Glutamatergic neuron (in vitro differentiated cells): ENCODE measurements around the gene COPA. TPM values are rescaled to one million over a fixed set of nuclear protein-coding genes. Genes with fewer than 3 reads are reported as not detected.

Experiments
- DNase-seq: peaks from one replicate; pipeline ENCODE4 v3.0.0; 2022
- H3K27ac Mint-ChIP-seq: one replicate; pipeline ENCODE4 v1.8.0; 2020; ENCODE audit warnings: mild to moderate bottlenecking, mixed read lengths, inconsistent platforms; ENCODE audit not compliant: unreplicated experiment
- H3K27me3 Mint-ChIP-seq: one replicate; pipeline ENCODE4 v1.8.0; 2020; ENCODE audit warnings: mild to moderate bottlenecking, moderate library complexity, mixed read lengths, inconsistent platforms; ENCODE audit not compliant: unreplicated experiment
- H3K36me3 Mint-ChIP-seq: one replicate; pipeline ENCODE4 v1.8.0; 2020; ENCODE audit warnings: mild to moderate bottlenecking, mixed read lengths, inconsistent platforms; ENCODE audit not compliant: unreplicated experiment
- H3K4me1 Mint-ChIP-seq: one replicate; pipeline ENCODE4 v1.8.0; 2020; ENCODE audit warnings: mild to moderate bottlenecking, low read depth, mixed read lengths, inconsistent platforms; ENCODE audit not compliant: unreplicated experiment
- H3K4me3 Mint-ChIP-seq: one replicate; pipeline ENCODE4 v1.8.0; 2020; ENCODE audit warnings: mild to moderate bottlenecking, mixed read lengths, inconsistent platforms; ENCODE audit not compliant: unreplicated experiment
- H3K9me3 Mint-ChIP-seq: one replicate; pipeline ENCODE4 v1.8.0; 2020; ENCODE audit warnings: mild to moderate bottlenecking, moderate library complexity, mixed read lengths, inconsistent platforms; ENCODE audit not compliant: unreplicated experiment
- total RNA-seq: library from RNA; stranded (reverse); fragmentation: NEBNext Ultra II Directional; extraction: Animal tissue kit (Norgen Biotek cat#: 25700); gene quantifications from one replicate; pipeline ENCODE4 v1.2.1, GENCODE V29; 2021; ENCODE audit not compliant: unreplicated experiment
- TF ChIP-seq, protein P1 (sequence below): fragments of 200-600 bp; sonication (generic); IDR thresholded peaks from one replicate; pipeline ENCODE4 v1.5.0; 2021; ENCODE audit not compliant: partially characterized antibody, unreplicated experiment

The COPA gene
- total RNA-seq, 1 donor from 2014 or later: 263 TPM

DNA sequence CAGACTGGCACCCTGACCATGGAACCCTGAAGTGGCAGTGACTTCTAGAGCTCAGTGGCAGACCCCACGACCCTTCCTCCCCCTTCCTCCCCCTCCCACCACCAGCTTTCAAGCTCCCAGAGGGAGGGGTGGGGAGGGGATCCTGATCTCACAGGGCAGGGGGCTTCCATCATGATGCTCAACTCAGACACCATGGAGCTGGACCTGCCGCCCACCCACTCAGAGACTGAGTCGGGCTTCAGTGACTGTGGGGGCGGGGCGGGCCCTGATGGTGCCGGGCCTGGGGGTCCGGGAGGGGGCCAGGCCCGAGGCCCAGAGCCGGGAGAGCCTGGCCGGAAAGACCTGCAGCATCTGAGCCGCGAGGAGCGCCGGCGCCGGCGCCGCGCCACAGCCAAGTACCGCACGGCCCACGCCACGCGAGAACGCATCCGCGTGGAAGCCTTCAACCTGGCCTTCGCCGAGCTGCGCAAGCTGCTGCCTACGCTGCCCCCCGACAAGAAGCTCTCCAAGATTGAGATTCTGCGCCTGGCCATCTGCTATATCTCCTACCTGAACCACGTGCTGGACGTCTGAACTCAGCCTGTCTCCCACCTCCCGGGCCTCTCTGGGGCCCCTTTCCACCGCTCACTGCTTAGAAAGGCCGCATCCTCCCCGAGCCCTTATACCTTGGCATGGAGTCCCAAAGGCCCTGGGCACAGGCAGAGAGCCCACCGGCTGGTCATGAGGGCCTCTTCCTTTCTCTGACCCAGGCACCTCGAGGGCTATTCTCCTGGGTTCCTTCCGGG lies 27.7 kb upstream of the COPA start:
- Mint-ChIP-seq H3K4me3 (peak overlapping the region; percentile 97), H3K9me3 (peaks cover 80% of the 10 kb centered on the region), H3K27ac (peak overlapping the region; percentile 100), H3K27me3 (peaks cover 64% of the 10 kb centered on the region), H3K4me1 (peaks cover 40% of the 10 kb centered on the region), H3K36me3 (peaks cover 21% of the 10 kb centered on the region)
- TF ChIP-seq, protein P1, sequence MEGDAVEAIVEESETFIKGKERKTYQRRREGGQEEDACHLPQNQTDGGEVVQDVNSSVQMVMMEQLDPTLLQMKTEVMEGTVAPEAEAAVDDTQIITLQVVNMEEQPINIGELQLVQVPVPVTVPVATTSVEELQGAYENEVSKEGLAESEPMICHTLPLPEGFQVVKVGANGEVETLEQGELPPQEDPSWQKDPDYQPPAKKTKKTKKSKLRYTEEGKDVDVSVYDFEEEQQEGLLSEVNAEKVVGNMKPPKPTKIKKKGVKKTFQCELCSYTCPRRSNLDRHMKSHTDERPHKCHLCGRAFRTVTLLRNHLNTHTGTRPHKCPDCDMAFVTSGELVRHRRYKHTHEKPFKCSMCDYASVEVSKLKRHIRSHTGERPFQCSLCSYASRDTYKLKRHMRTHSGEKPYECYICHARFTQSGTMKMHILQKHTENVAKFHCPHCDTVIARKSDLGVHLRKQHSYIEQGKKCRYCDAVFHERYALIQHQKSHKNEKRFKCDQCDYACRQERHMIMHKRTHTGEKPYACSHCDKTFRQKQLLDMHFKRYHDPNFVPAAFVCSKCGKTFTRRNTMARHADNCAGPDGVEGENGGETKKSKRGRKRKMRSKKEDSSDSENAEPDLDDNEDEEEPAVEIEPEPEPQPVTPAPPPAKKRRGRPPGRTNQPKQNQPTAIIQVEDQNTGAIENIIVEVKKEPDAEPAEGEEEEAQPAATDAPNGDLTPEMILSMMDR: no peak
- DNase-seq: peak; percentile 54

DNA sequence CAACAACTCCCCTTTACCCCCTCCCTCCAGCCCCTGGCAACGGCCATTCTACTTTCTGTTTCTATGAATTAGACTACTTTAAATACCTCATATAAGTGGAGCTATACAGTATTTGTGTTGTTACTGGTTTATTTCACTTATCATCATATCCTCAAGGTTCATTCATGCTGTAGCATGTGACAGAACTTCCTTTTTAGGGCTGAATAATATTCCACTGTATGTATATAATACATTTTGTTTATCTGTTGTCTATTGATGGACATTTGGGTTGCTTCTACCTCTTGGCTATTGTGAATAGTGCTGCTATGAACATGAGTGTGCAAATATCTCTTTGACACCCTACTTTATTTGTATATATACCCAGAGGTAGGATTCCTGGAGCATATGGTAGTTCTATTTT lies 26.0 kb upstream of the COPA start:
- Mint-ChIP-seq H3K9me3 (peaks cover 79% of the 10 kb centered on the region), H3K4me1 (peaks cover 43% of the 10 kb centered on the region), H3K27ac (peak overlapping the region; percentile 100), H3K4me3 (peak overlapping the region; percentile 97), H3K36me3 (peaks cover 21% of the 10 kb centered on the region), H3K27me3 (peaks cover 63% of the 10 kb centered on the region)
- TF ChIP-seq, protein P1: no peak
- DNase-seq: no peak

DNA sequence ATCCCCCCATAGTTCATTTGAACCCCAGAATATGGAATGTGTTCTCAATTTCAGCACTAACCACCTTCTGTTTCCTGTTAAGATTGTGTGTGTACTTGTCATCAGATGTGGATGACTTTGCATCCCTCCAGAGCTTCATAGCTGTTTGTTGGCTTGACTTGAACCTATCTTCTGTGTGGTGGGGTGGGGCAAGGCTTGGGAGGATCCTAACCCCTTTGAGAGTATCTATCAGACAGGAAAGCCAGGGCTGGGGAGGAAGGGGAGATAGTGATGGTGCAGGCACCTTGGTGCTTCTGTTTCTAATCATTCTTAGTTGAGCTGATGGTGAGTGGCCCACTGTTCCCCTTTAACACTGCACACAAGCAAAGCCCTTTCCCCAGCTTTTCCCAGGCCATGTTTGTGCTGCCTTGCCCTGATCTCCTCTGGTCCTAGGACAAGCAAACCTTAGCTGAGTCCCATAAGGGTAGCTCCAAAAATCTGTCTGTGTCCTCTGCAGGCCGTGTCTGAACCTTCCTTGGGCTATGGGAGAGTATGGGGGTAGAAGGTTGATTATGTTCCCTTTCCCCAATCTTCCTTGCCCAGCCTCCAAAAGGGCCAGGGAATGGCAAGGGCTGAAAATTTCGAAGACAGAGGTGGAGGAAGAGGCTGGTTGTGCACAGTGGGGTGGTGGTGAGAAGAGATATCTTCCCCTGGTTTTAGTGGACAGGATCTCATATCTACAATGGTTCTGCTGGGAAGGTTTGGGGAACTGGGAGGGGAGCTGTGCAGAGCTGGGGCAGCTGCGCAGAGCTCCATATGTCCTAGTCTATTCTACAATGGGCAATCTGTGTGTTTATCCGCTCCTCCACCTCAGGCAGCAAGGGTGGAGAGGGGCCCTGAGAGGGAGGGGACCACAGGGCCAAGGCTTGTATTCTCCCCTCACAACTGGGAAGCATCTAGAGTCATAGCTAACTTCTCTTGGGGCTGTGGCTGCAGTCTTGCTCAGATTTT lies 25.2 kb upstream of the COPA start:
- peaks cover 82% of the 10 kb centered on the region for H3K9me3 Mint-ChIP-seq

DNA sequence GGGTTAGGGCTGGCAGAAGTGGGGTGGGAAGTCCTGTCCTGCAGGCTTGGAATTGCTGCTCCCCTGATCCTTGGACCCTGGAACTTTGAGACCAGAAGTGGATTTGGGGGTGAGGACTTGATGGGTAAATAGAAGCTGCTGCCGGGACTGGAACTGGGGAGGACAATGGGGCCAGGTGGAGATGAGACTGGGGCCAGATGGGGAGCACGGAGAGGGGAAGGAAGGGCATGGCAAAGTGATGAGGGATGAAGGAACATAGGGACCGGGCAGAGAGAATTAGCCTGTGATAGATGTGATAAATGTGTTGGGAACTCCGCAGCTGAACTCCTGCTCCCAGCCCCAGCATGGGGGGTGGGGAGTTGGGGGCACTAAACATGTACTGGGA lies 24.5 kb upstream of the COPA start:
- H3K27me3 Mint-ChIP-seq: peaks cover 68% of the 10 kb centered on the region
- peaks cover 20% of the 10 kb centered on the region for H3K36me3 Mint-ChIP-seq
- TF ChIP-seq, protein P1: no peak
- no peak for DNase-seq
- H3K27ac Mint-ChIP-seq: peak overlapping the region; percentile 100
- H3K9me3 Mint-ChIP-seq: peaks cover 84% of the 10 kb centered on the region
- H3K4me1 Mint-ChIP-seq: peaks cover 42% of the 10 kb centered on the region
- H3K4me3 Mint-ChIP-seq: peak overlapping the region; percentile 97

More for the DNA sequence above, 25.2 kb upstream of the COPA start:
- peak overlapping the region; percentile 100 for H3K27ac Mint-ChIP-seq
- peaks cover 21% of the 10 kb centered on the region for H3K36me3 Mint-ChIP-seq
- TF ChIP-seq, protein P1: no peak
- peak overlapping the region; percentile 97 for H3K4me3 Mint-ChIP-seq
- peak; percentile 68 for DNase-seq
- H3K27me3 Mint-ChIP-seq: peaks cover 67% of the 10 kb centered on the region
- peaks cover 45% of the 10 kb centered on the region for H3K4me1 Mint-ChIP-seq
